Astrocyte (in vitro differentiated cells and primary cell): Measurements from ENCODE around the gene SAMD4B. TPM values are rescaled to one million over a fixed set of nuclear protein-coding genes. Genes with fewer than 3 reads are reported as not detected.
"Not testable (repeated sequence)": the region's sequence is repeated elsewhere in the genome, so short reads cannot be mapped to it uniquely, and the experiment has no call there.

Experiments used
- DNase-seq: peaks from one replicate; pipeline ENCODE4 v3.0.0-alpha.2; 2010; ENCODE audit warnings: low read depth
- FAIRE-seq: peaks from 2 replicates; lab custom pipeline; 2011; peaks lifted over from hg19 to GRCh38; lab: Jason Lieb, UNC
- H2AFZ ChIP-seq: 2 replicates; pipeline ENCODE4 v1.6.0; 2012; ENCODE audit warnings: low read depth, low read length, inconsistent platforms
- H3K27ac ChIP-seq: 2 replicates; pipeline ENCODE4 v1.5.1; 2011; ENCODE audit warnings: low read depth, low read length, inconsistent platforms
- H3K27me3 ChIP-seq: 2 replicates; pipeline ENCODE4 v1.6.0; 2011; ENCODE audit warnings: low read length, inconsistent platforms; ENCODE audit not compliant: insufficient read depth
- H3K36me3 ChIP-seq: 2 replicates; pipeline ENCODE4 v1.5.1; 2011; ENCODE audit warnings: low read length, inconsistent platforms; ENCODE audit not compliant: insufficient read depth
- H3K4me1 ChIP-seq: 2 replicates; pipeline ENCODE4 v1.5.1; 2011; ENCODE audit warnings: low read length, inconsistent platforms; ENCODE audit not compliant: insufficient read depth
- H3K4me2 ChIP-seq: 2 replicates; pipeline ENCODE4 v1.6.0; 2012; ENCODE audit warnings: low read length, inconsistent platforms
- H3K4me3 ChIP-seq: 2 replicates; pipeline ENCODE4 v1.5.1; 2011; ENCODE audit warnings: low read depth, mild to moderate bottlenecking, low read length, inconsistent platforms; ENCODE audit not compliant: insufficient read depth
- H3K79me2 ChIP-seq: 2 replicates; pipeline ENCODE4 v1.6.0; 2012; ENCODE audit warnings: mild to moderate bottlenecking, low read length, inconsistent platforms; ENCODE audit not compliant: insufficient read depth
- H3K9ac ChIP-seq: 2 replicates; pipeline ENCODE4 v1.6.0; 2012; ENCODE audit warnings: mild to moderate bottlenecking, low read length, inconsistent platforms
- H3K9me3 ChIP-seq: 2 replicates; pipeline ENCODE4 v1.5.1; 2012; ENCODE audit warnings: low read depth, mild to moderate bottlenecking, low read length, inconsistent platforms; ENCODE audit not compliant: insufficient read depth
- H4K20me1 ChIP-seq: 2 replicates; pipeline ENCODE4 v1.6.0; 2012; ENCODE audit warnings: low read length, inconsistent platforms; ENCODE audit not compliant: insufficient read depth
- H3K27ac Mint-ChIP-seq: one replicate; pipeline ENCODE4 v1.8.0; 2021; ENCODE audit warnings: mild to moderate bottlenecking, mixed read lengths; ENCODE audit not compliant: unreplicated experiment
- H3K27me3 Mint-ChIP-seq: one replicate; pipeline ENCODE4 v1.8.0; 2021; ENCODE audit warnings: low read depth, mixed read lengths; ENCODE audit not compliant: unreplicated experiment
- H3K36me3 Mint-ChIP-seq: one replicate; pipeline ENCODE4 v1.8.0; 2021; ENCODE audit warnings: low read depth, mixed read lengths; ENCODE audit not compliant: unreplicated experiment
- H3K4me1 Mint-ChIP-seq: one replicate; pipeline ENCODE4 v1.8.0; 2021; ENCODE audit warnings: low read depth, mixed read lengths; ENCODE audit not compliant: unreplicated experiment
- H3K4me3 Mint-ChIP-seq: one replicate; pipeline ENCODE4 v1.8.0; 2021; ENCODE audit warnings: mild to moderate bottlenecking, moderate library complexity, mixed read lengths; ENCODE audit not compliant: unreplicated experiment
- H3K9me3 Mint-ChIP-seq: one replicate; pipeline ENCODE4 v1.8.0; 2021; ENCODE audit warnings: mild to moderate bottlenecking, mixed read lengths; ENCODE audit not compliant: unreplicated experiment
- CTCF ChIP-seq: IDR thresholded peaks from 2 replicates; pipeline ENCODE4 v1.5.1; 2011; ENCODE audit warnings: low read depth, mild to moderate bottlenecking, inconsistent platforms, low read length, moderate library complexity; ENCODE audit not compliant: insufficient read depth
- EZH2 ChIP-seq: IDR thresholded peaks from 2 replicates; pipeline ENCODE4 v1.6.1; 2012; ENCODE audit warnings: mild to moderate bottlenecking, low read length, inconsistent platforms; ENCODE audit not compliant: insufficient read depth
- total RNA-seq: library from RNA; stranded (reverse); gene quantifications from 2 replicates; pipeline ENCODE4 v1.2.1, GENCODE V29; 2021

Gene SAMD4B
- total RNA-seq, 1 donor from 2014 or later: 98.6 TPM

- Histone ChIP-seq H2AFZ (no peak overlapping the region), H3K9me3 (no peaks in the 10 kb centered on the region), H3K4me3 (no peak overlapping the region), H3K4me1 (peaks cover 6% of the 10 kb centered on the region), H3K36me3 (peaks cover 49% of the 10 kb centered on the region), H4K20me1 (peaks cover 16% of the 10 kb centered on the region), H3K79me2 (peaks cover 5% of the 10 kb centered on the region), H3K4me2 (no peak overlapping the region), H3K27me3 (no peaks in the 10 kb centered on the region), H3K27ac (no peak overlapping the region), H3K9ac (no peak overlapping the region)
- H3K4me1 Mint-ChIP-seq: peaks cover 11% of the 10 kb centered on the region
- FAIRE-seq (no peak), DNase-seq (no peak)
- no peaks in the 10 kb centered on the region for H3K9me3 Mint-ChIP-seq
- no peak overlapping the region for H3K27ac Mint-ChIP-seq
- H3K27me3 Mint-ChIP-seq: no peaks in the 10 kb centered on the region
- peaks cover 40% of the 10 kb centered on the region for H3K36me3 Mint-ChIP-seq
- no peak overlapping the region for H3K4me3 Mint-ChIP-seq
- TF ChIP-seq EZH2: no peak
- no peak for TF ChIP-seq CTCF
Measured at GRCh38 chr19:39377373-39378362, 35.4 kb downstream of the SAMD4B start.

GRCh38 chr19:39379366-39379765 is 37.1 kb downstream of the SAMD4B start:
- H3K9me3 ChIP-seq: not testable (repeated sequence)

GRCh38 chr19:39379865-39380396 is 37.7 kb downstream of the SAMD4B start:
- H3K4me3 ChIP-seq: no peak overlapping the region
- H3K27me3 Mint-ChIP-seq: no peaks in the 10 kb centered on the region
- H3K36me3 Mint-ChIP-seq: peaks cover 33% of the 10 kb centered on the region
- H3K4me2 ChIP-seq: no peak overlapping the region
- no peaks in the 10 kb centered on the region for H3K9me3 Mint-ChIP-seq
- no peak for TF ChIP-seq EZH2
- TF ChIP-seq CTCF: no peak
- peaks cover 11% of the 10 kb centered on the region for H3K4me1 Mint-ChIP-seq
- no peaks in the 10 kb centered on the region for H3K4me1 ChIP-seq
- H3K27ac ChIP-seq: no peak overlapping the region
- peaks cover 2% of the 10 kb centered on the region for H3K79me2 ChIP-seq
- DNase-seq (no peak), FAIRE-seq (no peak)
- peaks cover 46% of the 10 kb centered on the region for H3K36me3 ChIP-seq
- no peaks in the 10 kb centered on the region for H3K9me3 ChIP-seq
- H4K20me1 ChIP-seq: peaks cover 14% of the 10 kb centered on the region
- H3K27ac Mint-ChIP-seq: no peak overlapping the region
- no peak overlapping the region for H3K9ac ChIP-seq
- H3K4me3 Mint-ChIP-seq: no peak overlapping the region
- H3K27me3 ChIP-seq: no peaks in the 10 kb centered on the region
- H2AFZ ChIP-seq: no peak overlapping the region

More at GRCh38 chr19:39379366-39379765, 37.1 kb downstream of the SAMD4B start:
- DNase-seq, H3K9ac ChIP-seq, H3K27me3 Mint-ChIP-seq, FAIRE-seq, H3K4me2 ChIP-seq, H3K27ac Mint-ChIP-seq, H2AFZ ChIP-seq, H3K4me3 Mint-ChIP-seq, H3K9me3 Mint-ChIP-seq, H3K27ac ChIP-seq, H3K4me1 ChIP-seq, H3K4me3 ChIP-seq, H3K79me2 ChIP-seq, H3K27me3 ChIP-seq: not testable (repeated sequence)
- peaks cover 35% of the 10 kb centered on the region for H3K36me3 Mint-ChIP-seq
- peaks cover 11% of the 10 kb centered on the region for H3K4me1 Mint-ChIP-seq
- Histone ChIP-seq H3K36me3 (peaks cover 46% of the 10 kb centered on the region), H4K20me1 (peaks cover 16% of the 10 kb centered on the region)
